WTC11 (cell line): ENCODE results near the gene PAQR9. TPM values are rescaled to one million over a fixed set of nuclear protein-coding genes. Genes with fewer than 3 reads are reported as not detected.

ENCODE experiments used
- ATAC-seq: fragments of 200-7000 bp; cut with Tn5 transposase; 2 replicates; pipeline ENCODE4 v1.10.0; 2021; ENCODE audit warnings: mild to moderate bottlenecking, moderate library complexity
- CTCF ChIA-PET: fragments of 300-600 bp; sonication (Branson Sonifier 250); formaldehyde crosslinking; loops from one replicate; lab custom pipeline; 2021; ENCODE audit warnings: antibody characterized with exemption; lab: Charles Lee
- POLR2A ChIA-PET: fragments of 350-600 bp; sonication (Branson Sonifier 250); formaldehyde crosslinking; loops from one replicate; lab custom pipeline; 2021; ENCODE audit warnings: antibody characterized with exemption; lab: Charles Lee
- DNase-seq: peaks from one replicate; pipeline ENCODE4 v3.0.0; 2021; ENCODE audit warnings: low spot score
- H3K27ac Mint-ChIP-seq: 2 replicates; pipeline ENCODE4 v1.8.0; 2021; ENCODE audit warnings: mixed read lengths
- H3K27me3 Mint-ChIP-seq: 2 replicates; pipeline ENCODE4 v1.8.0; 2021; ENCODE audit warnings: low read depth, mild to moderate bottlenecking, moderate library complexity, mixed read lengths
- H3K36me3 Mint-ChIP-seq: 2 replicates; pipeline ENCODE4 v1.8.0; 2021; ENCODE audit warnings: mixed read lengths
- H3K4me1 Mint-ChIP-seq: 2 replicates; pipeline ENCODE4 v1.8.0; 2022; ENCODE audit warnings: mixed read lengths
- H3K4me3 Mint-ChIP-seq: 2 replicates; pipeline ENCODE4 v1.8.0; 2021; ENCODE audit warnings: mild to moderate bottlenecking, moderate library complexity, mixed read lengths
- H3K9me3 Mint-ChIP-seq: 2 replicates; pipeline ENCODE4 v1.8.0; 2021; ENCODE audit warnings: mixed read lengths
- ATF1 ChIP-seq: sonication (generic); formaldehyde crosslinking; IDR thresholded peaks from 2 replicates; pipeline ENCODE4 v1.8.1; 2023; ENCODE audit warnings: mild to moderate bottlenecking, moderate library complexity, missing genetic modification reagents
- ATF2 ChIP-seq: sonication (generic); formaldehyde crosslinking; IDR thresholded peaks from 2 replicates; pipeline ENCODE4 v1.8.1; 2022; ENCODE audit warnings: low read depth, missing genetic modification reagents, borderline replicate concordance
- ATF6 ChIP-seq: sonication (generic); formaldehyde crosslinking; IDR thresholded peaks from 2 replicates; pipeline ENCODE4 v1.8.1; 2023; ENCODE audit warnings: mild to moderate bottlenecking, missing genetic modification reagents
- ESRRA ChIP-seq: sonication (generic); formaldehyde crosslinking; IDR thresholded peaks from 2 replicates; pipeline ENCODE4 v1.8.1; 2022; ENCODE audit warnings: mild to moderate bottlenecking, missing genetic modification reagents, borderline replicate concordance
- GRHL2 ChIP-seq: fragments of 250-450 bp; sonication (Bioruptor Pico); IDR thresholded peaks from 2 replicates; pipeline ENCODE4 v1.8.0; 2022; ENCODE audit warnings: mild to moderate bottlenecking, moderate library complexity; ENCODE audit not compliant: insufficient replicate concordance, severe bottlenecking
- IRF1 ChIP-seq: sonication (generic); formaldehyde crosslinking; IDR thresholded peaks from 2 replicates; pipeline ENCODE4 v1.8.0; 2023; ENCODE audit warnings: missing genetic modification reagents
- NFATC4 ChIP-seq: fragments of 250-450 bp; sonication (Bioruptor Pico); IDR thresholded peaks from 2 replicates; pipeline ENCODE4 v1.9.0; 2021; ENCODE audit warnings: mild to moderate bottlenecking
- NFYB ChIP-seq: sonication (generic); formaldehyde crosslinking; conservative IDR thresholded peaks from 2 replicates; pipeline ENCODE4 v1.8.0; 2022; ENCODE audit warnings: low read depth, missing genetic modification reagents
- OVOL2 ChIP-seq: fragments of 250-450 bp; sonication (Bioruptor Pico); IDR thresholded peaks from 2 replicates; pipeline ENCODE4 v1.9.0; 2021; ENCODE audit warnings: mild to moderate bottlenecking, borderline replicate concordance
- SMAD4 ChIP-seq: sonication (generic); formaldehyde crosslinking; IDR thresholded peaks from 2 replicates; pipeline ENCODE4 v1.8.0; 2022; ENCODE audit warnings: mild to moderate bottlenecking, missing genetic modification reagents
- TEAD4 ChIP-seq: sonication (generic); formaldehyde crosslinking; IDR thresholded peaks from 2 replicates; pipeline ENCODE4 v1.8.0; 2022; ENCODE audit warnings: mild to moderate bottlenecking, missing genetic modification reagents
- ZNF317 ChIP-seq: sonication (generic); formaldehyde crosslinking; IDR thresholded peaks from 2 replicates; pipeline ENCODE4 v1.8.1; 2023; ENCODE audit warnings: low read depth, mild to moderate bottlenecking, moderate library complexity, missing genetic modification reagents, borderline replicate concordance
- ZNF416 ChIP-seq: fragments of 250-450 bp; sonication (Bioruptor Pico); IDR thresholded peaks from 2 replicates; pipeline ENCODE4 v1.9.0; 2021; ENCODE audit warnings: mild to moderate bottlenecking, inconsistent platforms
- ZNF423 ChIP-seq: fragments of 250-450 bp; sonication (Bioruptor Pico); IDR thresholded peaks from 2 replicates; pipeline ENCODE4 v2.1.2; 2022; ENCODE audit warnings: mild to moderate bottlenecking, moderate library complexity
- ZNF512 ChIP-seq: sonication (generic); formaldehyde crosslinking; IDR thresholded peaks from 2 replicates; pipeline ENCODE4 v1.8.1; 2022; ENCODE audit warnings: missing genetic modification reagents, borderline replicate concordance
- ZNF671 ChIP-seq: fragments of 250-450 bp; sonication (Bioruptor Pico); IDR thresholded peaks from 2 replicates; pipeline ENCODE4 v1.8.0; 2021; ENCODE audit warnings: mild to moderate bottlenecking
- total RNA-seq: library from RNA; stranded (reverse); gene quantifications from 3 replicates; pipeline ENCODE4 v1.2.3, GENCODE V29; 2021
- TF ChIP-seq, protein P1 (sequence below): sonication (generic); formaldehyde crosslinking; IDR thresholded peaks from 2 replicates; pipeline ENCODE4 v1.8.1; 2022; ENCODE audit warnings: mild to moderate bottlenecking, missing genetic modification reagents, moderate library complexity, borderline replicate concordance
- TF ChIP-seq, protein P2 (sequence below): sonication (generic); formaldehyde crosslinking; IDR thresholded peaks from 2 replicates; pipeline ENCODE4 v1.8.0; 2022; ENCODE audit warnings: mild to moderate bottlenecking, missing genetic modification reagents
- TF ChIP-seq, protein P3 (sequence below): fragments of 250-450 bp; sonication (Bioruptor Pico); IDR thresholded peaks from 2 replicates; pipeline ENCODE4 v1.9.0; 2021; ENCODE audit warnings: mild to moderate bottlenecking

PAQR9 gene
- total RNA-seq, 1 experiment from 2014 or later = 2.0 TPM

- H3K27ac Mint-ChIP-seq = no peak overlapping the region
- DNase-seq (no peak), ATAC-seq (no peak)
- H3K4me1 Mint-ChIP-seq = peaks cover 8% of the 10 kb centered on the region
- ChIA-PET POLR2A (no interaction called here), CTCF (no interaction called here)
- TF ChIP-seq NFYB (CRISPR knock-in tag) (no peak), IRF1 (CRISPR knock-in tag) (no peak)
- no peak overlapping the region for H3K4me3 Mint-ChIP-seq
- H3K36me3 Mint-ChIP-seq = no peaks in the 10 kb centered on the region
- no peaks in the 10 kb centered on the region; the same call in 1 of the 2 replicates for H3K27me3 Mint-ChIP-seq
- no peaks in the 10 kb centered on the region for H3K9me3 Mint-ChIP-seq
Measured at GRCh38 chr3:142944342-142944741, 19.1 kb downstream of the PAQR9 start.

- Mint-ChIP-seq H3K36me3 (no peaks in the 10 kb centered on the region), H3K4me1 (peaks cover 8% of the 10 kb centered on the region), H3K4me3 (no peak overlapping the region), H3K9me3 (no peaks in the 10 kb centered on the region), H3K27ac (no peak overlapping the region), H3K27me3 (no peaks in the 10 kb centered on the region; the same call in 1 of the 2 replicates)
- DNase-seq (no peak), ATAC-seq (no peak)
- ChIA-PET POLR2A (no interaction called here), CTCF (no interaction called here)
- no peak for TF ChIP-seq NFATC4 (CRISPR knock-in tag)
Measured at GRCh38 chr3:142943870-142944269, 19.6 kb downstream of the PAQR9 start.

DNA sequence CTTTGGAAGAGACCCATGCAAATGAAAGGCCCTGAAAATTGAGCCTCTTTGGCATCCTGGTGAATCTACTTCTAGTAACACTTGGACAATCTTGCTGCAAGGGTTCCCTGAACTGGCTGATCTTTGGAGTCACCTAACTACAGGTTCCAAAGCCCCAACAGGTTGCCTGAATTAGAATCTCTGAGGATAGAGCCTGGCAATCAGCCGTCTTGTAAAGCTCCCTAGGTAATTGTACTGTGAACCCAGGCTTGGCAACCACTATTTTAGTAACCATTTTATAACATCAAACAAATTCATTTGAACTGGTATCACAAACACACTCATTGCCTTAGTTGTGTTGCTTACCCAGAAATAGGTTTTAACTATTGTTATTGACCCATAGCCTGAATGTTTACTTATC is 20.1 kb downstream of the PAQR9 start:
- H3K9me3 Mint-ChIP-seq = no peaks in the 10 kb centered on the region
- H3K4me1 Mint-ChIP-seq = peaks cover 8% of the 10 kb centered on the region
- no peak overlapping the region for H3K4me3 Mint-ChIP-seq
- no peak overlapping the region for H3K27ac Mint-ChIP-seq
- H3K27me3 Mint-ChIP-seq = no peaks in the 10 kb centered on the region; the same call in 1 of the 2 replicates
- ChIA-PET CTCF (no interaction called here), POLR2A (no interaction called here)
- ATAC-seq (no peak), DNase-seq (no peak)
- no peaks in the 10 kb centered on the region for H3K36me3 Mint-ChIP-seq
- no peak for TF ChIP-seq OVOL2
- no peak for TF ChIP-seq ZNF423
- TF ChIP-seq ZNF671 = no peak
- TF ChIP-seq ZNF416 = no peak
- TF ChIP-seq SMAD4 (CRISPR knock-in tag) = no peak
- no peak for TF ChIP-seq GRHL2
- TF ChIP-seq ESRRA = no peak
- no peak for TF ChIP-seq ATF6 (CRISPR knock-in tag)
- TF ChIP-seq, protein P1, sequence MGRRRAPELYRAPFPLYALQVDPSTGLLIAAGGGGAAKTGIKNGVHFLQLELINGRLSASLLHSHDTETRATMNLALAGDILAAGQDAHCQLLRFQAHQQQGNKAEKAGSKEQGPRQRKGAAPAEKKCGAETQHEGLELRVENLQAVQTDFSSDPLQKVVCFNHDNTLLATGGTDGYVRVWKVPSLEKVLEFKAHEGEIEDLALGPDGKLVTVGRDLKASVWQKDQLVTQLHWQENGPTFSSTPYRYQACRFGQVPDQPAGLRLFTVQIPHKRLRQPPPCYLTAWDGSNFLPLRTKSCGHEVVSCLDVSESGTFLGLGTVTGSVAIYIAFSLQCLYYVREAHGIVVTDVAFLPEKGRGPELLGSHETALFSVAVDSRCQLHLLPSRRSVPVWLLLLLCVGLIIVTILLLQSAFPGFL (CRISPR knock-in tag) = no peak
- TF ChIP-seq ATF2 (CRISPR knock-in tag) = no peak
- TF ChIP-seq ATF1 (CRISPR knock-in tag) = no peak
- TF ChIP-seq TEAD4 (CRISPR knock-in tag) = no peak
- TF ChIP-seq, protein P2, sequence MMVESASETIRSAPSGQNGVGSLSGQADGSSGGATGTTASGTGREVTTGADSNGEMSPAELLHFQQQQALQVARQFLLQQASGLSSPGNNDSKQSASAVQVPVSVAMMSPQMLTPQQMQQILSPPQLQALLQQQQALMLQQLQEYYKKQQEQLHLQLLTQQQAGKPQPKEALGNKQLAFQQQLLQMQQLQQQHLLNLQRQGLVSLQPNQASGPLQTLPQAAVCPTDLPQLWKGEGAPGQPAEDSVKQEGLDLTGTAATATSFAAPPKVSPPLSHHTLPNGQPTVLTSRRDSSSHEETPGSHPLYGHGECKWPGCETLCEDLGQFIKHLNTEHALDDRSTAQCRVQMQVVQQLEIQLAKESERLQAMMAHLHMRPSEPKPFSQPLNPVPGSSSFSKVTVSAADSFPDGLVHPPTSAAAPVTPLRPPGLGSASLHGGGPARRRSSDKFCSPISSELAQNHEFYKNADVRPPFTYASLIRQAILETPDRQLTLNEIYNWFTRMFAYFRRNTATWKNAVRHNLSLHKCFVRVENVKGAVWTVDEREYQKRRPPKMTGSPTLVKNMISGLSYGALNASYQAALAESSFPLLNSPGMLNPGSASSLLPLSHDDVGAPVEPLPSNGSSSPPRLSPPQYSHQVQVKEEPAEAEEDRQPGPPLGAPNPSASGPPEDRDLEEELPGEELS (CRISPR knock-in tag) = no peak
- no peak for TF ChIP-seq ZNF512 (CRISPR knock-in tag)
- TF ChIP-seq, protein P3, sequence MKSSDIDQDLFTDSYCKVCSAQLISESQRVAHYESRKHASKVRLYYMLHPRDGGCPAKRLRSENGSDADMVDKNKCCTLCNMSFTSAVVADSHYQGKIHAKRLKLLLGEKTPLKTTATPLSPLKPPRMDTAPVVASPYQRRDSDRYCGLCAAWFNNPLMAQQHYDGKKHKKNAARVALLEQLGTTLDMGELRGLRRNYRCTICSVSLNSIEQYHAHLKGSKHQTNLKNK (CRISPR knock-in tag) = no peak
- no peak for TF ChIP-seq ZNF317 (CRISPR knock-in tag)
